B cell (primary cell): ENCODE data around the gene RIBC1.

ENCODE experiments used
- EZH2 ChIP-seq: IDR thresholded peaks from 2 replicates; pipeline ENCODE4 v1.6.1; 2012; ENCODE audit warnings: borderline replicate concordance, low read depth, mild to moderate bottlenecking, moderate library complexity, low read length; ENCODE audit not compliant: insufficient read depth, poor library complexity, severe bottlenecking
- TF ChIP-seq, protein P1 (sequence below): fragments of 200-600 bp; IDR thresholded peaks from one replicate; pipeline ENCODE4 v1.8.0; 2022; ENCODE audit warnings: antibody characterized with exemption, mild to moderate bottlenecking

DNA sequence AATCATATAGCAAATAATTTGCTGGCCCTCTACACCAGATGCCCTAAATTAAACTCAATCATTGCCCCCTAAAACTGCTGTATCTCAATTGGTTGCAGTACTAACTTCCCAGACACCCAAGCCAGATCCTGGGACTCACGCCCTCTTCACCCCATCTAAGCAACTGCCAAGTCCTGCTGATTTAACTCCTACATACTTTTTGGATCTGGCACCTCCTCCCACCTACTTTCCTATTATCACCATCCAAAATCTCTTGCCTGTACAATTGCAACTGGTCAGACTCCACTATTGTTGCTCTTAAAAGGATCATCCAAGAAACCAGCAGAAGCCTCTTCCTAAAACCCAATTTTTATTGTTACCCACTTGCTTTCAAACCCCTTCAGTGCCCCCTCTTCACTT lies 16.2 kb downstream of the RIBC1 start:
- TF ChIP-seq, protein P1, sequence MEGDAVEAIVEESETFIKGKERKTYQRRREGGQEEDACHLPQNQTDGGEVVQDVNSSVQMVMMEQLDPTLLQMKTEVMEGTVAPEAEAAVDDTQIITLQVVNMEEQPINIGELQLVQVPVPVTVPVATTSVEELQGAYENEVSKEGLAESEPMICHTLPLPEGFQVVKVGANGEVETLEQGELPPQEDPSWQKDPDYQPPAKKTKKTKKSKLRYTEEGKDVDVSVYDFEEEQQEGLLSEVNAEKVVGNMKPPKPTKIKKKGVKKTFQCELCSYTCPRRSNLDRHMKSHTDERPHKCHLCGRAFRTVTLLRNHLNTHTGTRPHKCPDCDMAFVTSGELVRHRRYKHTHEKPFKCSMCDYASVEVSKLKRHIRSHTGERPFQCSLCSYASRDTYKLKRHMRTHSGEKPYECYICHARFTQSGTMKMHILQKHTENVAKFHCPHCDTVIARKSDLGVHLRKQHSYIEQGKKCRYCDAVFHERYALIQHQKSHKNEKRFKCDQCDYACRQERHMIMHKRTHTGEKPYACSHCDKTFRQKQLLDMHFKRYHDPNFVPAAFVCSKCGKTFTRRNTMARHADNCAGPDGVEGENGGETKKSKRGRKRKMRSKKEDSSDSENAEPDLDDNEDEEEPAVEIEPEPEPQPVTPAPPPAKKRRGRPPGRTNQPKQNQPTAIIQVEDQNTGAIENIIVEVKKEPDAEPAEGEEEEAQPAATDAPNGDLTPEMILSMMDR, result no peak
- TF ChIP-seq EZH2, result no peak
